B cell (primary cell): ENCODE measurements around the gene PDE3A. TPM values are rescaled to one million over a fixed set of nuclear protein-coding genes. Genes with fewer than 3 reads are reported as not detected.

Experiments
- ATAC-seq: fragments of 200-7000 bp; cut with Tn5 transposase; one replicate; pipeline ENCODE4 v1.10.0; 2021; ENCODE audit warnings: low read depth, mild to moderate bottlenecking, moderate number of reproducible peaks, moderate library complexity
- CTCF ChIA-PET: fragments of 350-600 bp; sonication (Branson Sonifier 250); formaldehyde crosslinking; loops from one replicate; lab custom pipeline; 2021; ENCODE audit warnings: antibody characterized with exemption, inconsistent platforms; lab: Charles Lee
- POLR2A ChIA-PET: fragments of 350-600 bp; sonication (Branson Sonifier 250); formaldehyde crosslinking; loops from one replicate; lab custom pipeline; 2021; ENCODE audit warnings: antibody characterized with exemption; lab: Charles Lee
- DNase-seq: peaks from one replicate; pipeline ENCODE4 v3.0.0; 2013
- H2AFZ ChIP-seq: 2 replicates; pipeline ENCODE4 v1.6.1; 2012; ENCODE audit warnings: mild to moderate bottlenecking, low read depth, low read length; ENCODE audit not compliant: insufficient read depth, poor library complexity, severe bottlenecking
- H3K27ac ChIP-seq, 2 donors: 1 replicate in 1 of 2; 2 replicates in 1 of 2; pipeline ENCODE4 v1.5.1; 2012 to 2013; ENCODE audit warnings: low read length in 2 of 2, mild to moderate bottlenecking in 2 of 2, moderate library complexity in 1 of 2
- H3K27me3 ChIP-seq, 4 experiments: fragments of 200-600 bp in 1 of 4; sonication (generic) in 1 of 4; replicated peaks in 1 of 4; 1 replicate in 2 of 4; 2 replicates in 2 of 4; pipeline versions ENCODE4 v1.6.1 to v1.7.0; 2013 to 2016; ENCODE audit warnings: low read length in 3 of 4, mild to moderate bottlenecking in 2 of 4, mixed read lengths in 1 of 4, moderate library complexity in 1 of 4; ENCODE audit not compliant: insufficient read depth in 4 of 4, control insufficient read depth in 3 of 4; ENCODE audit errors: control extremely low read depth in 1 of 4
- H3K36me3 ChIP-seq, 2 experiments: replicated peaks in 1 of 2; 1 replicate in 1 of 2; 2 replicates in 1 of 2; pipeline versions ENCODE4 v1.6.1 to v1.7.1; 2013; ENCODE audit warnings: low read length in 1 of 2; ENCODE audit not compliant: insufficient read depth in 2 of 2, control insufficient read depth in 1 of 2; ENCODE audit errors: control extremely low read depth in 1 of 2, extremely low read depth in 1 of 2
- H3K4me1 ChIP-seq, 2 donors: fragments of 200-600 bp in 1 of 2; sonication (generic) in 1 of 2; 1 replicate in 1 of 2; 2 replicates in 1 of 2; pipeline versions ENCODE4 v1.5.1 to v1.6.1; 2013 to 2017; ENCODE audit warnings: low read length in 2 of 2; ENCODE audit not compliant: control insufficient read depth in 2 of 2, insufficient read depth in 2 of 2
- H3K4me2 ChIP-seq: replicated peaks from 2 replicates; pipeline ENCODE3; 2012; ENCODE audit warnings: mild to moderate bottlenecking, low read depth, low read length; ENCODE audit not compliant: poor library complexity, severe bottlenecking
- H3K4me3 ChIP-seq, 5 experiments: fragments of 200-600 bp in 1 of 5; sonication (generic) in 1 of 5; 1 replicate in 3 of 5; 2 replicates in 2 of 5; pipeline versions ENCODE4 v1.5.1 to v1.7.0; 2011 to 2016; ENCODE audit warnings: low read length in 4 of 5, mild to moderate bottlenecking in 4 of 5, low read depth in 2 of 5, control low read depth in 1 of 5, moderate library complexity in 1 of 5; ENCODE audit not compliant: insufficient read depth in 1 of 5; ENCODE audit errors: control extremely low read depth in 1 of 5, extremely low read depth in 1 of 5
- H3K79me2 ChIP-seq: fragments of 200-600 bp; sonication (generic); one replicate; pipeline ENCODE4 v1.6.0; 2016; ENCODE audit warnings: low read length; ENCODE audit not compliant: control insufficient read depth, insufficient read depth
- H3K9ac ChIP-seq: fragments of 200-600 bp; sonication (generic); 2 replicates; pipeline ENCODE4 v1.6.1; 2017; ENCODE audit warnings: mild to moderate bottlenecking, low read length, moderate library complexity
- H3K9me3 ChIP-seq, 3 donors: one replicate each; pipeline versions ENCODE4 v1.6.1 to v1.7.1; 2013; ENCODE audit warnings: low read length in 2 of 3; ENCODE audit not compliant: control insufficient read depth in 2 of 3, insufficient read depth in 1 of 3; ENCODE audit errors: control extremely low read depth in 1 of 3
- H4K20me1 ChIP-seq: 2 replicates; pipeline ENCODE4 v1.6.0; 2012; ENCODE audit warnings: mild to moderate bottlenecking, low read length; ENCODE audit not compliant: insufficient read depth, control insufficient read depth, poor library complexity, severe bottlenecking
- H3K27ac Mint-ChIP-seq: one replicate; pipeline ENCODE4 v1.8.0; 2021; ENCODE audit warnings: mixed read lengths
- H3K27me3 Mint-ChIP-seq: one replicate; pipeline ENCODE4 v1.8.0; 2021; ENCODE audit warnings: mixed read lengths
- H3K4me1 Mint-ChIP-seq: one replicate; pipeline ENCODE4 v1.8.0; 2021; ENCODE audit warnings: mixed read lengths
- H3K4me3 Mint-ChIP-seq: one replicate; pipeline ENCODE4 v1.8.0; 2021; ENCODE audit warnings: mixed read lengths
- H3K9me3 Mint-ChIP-seq: one replicate; pipeline ENCODE4 v1.8.0; 2022; ENCODE audit warnings: mixed read lengths; ENCODE audit not compliant: insufficient read depth
- CTCF ChIP-seq: fragments of 200-600 bp; IDR thresholded peaks from one replicate; pipeline ENCODE4 v1.8.0; 2022; ENCODE audit warnings: antibody characterized with exemption, mild to moderate bottlenecking
- EZH2 ChIP-seq: IDR thresholded peaks from 2 replicates; pipeline ENCODE4 v1.6.1; 2012; ENCODE audit warnings: borderline replicate concordance, low read depth, mild to moderate bottlenecking, moderate library complexity, low read length; ENCODE audit not compliant: insufficient read depth, poor library complexity, severe bottlenecking
- WGBS: methylation state at CpG from one replicate; pipeline ENCODE4 v1.1.5; 2013; ENCODE audit warnings: missing lambda C conversion rate; ENCODE audit not compliant: insufficient coverage; 5-methylcytosine and 5-hydroxymethylcytosine counted together
- intact Hi-C: fragments of 100-400 bp; cut with micrococcal nuclease; formaldehyde crosslinking; loops from one replicate; pipeline ENCODE4 v1.10.0; 2022
- polyA plus RNA-seq: library from polyadenylated mRNA; depleted of rRNA; stranded (reverse); fragments of >200 nt; gene quantifications from 2 replicates; pipeline ENCODE4 v1.2.3, GENCODE V29; 2012
- total RNA-seq, 2 donors: library from RNA; stranded (reverse); fragments of 120-200 nt in 1 of 2; gene quantifications; 1 replicate in 1 of 2; 2 replicates in 1 of 2; pipeline versions ENCODE4 v1.2.3 to v1.2.4, GENCODE V29; 2013 to 2022

The PDE3A gene
- total and polyA plus RNA-seq, 2 donors (not counting 1 experiment from before 2014, with no cell fraction given): not detected

- no peaks in the 10 kb centered on the region for H3K27me3 Mint-ChIP-seq
- intact Hi-C loops: no loop called here
- ChIA-PET CTCF (no interaction called here), POLR2A (no interaction called here)
- no peak for ATAC-seq
- no peaks in the 10 kb centered on the region for H3K9me3 Mint-ChIP-seq
- H3K27ac Mint-ChIP-seq: no peak overlapping the region
- Histone ChIP-seq H3K79me2 (no peaks in the 10 kb centered on the region), H3K27me3 (no peaks in the 10 kb centered on the region), H3K4me2 (no peak overlapping the region), H3K9me3 (no peaks in the 10 kb centered on the region), H3K9ac (no peak overlapping the region), H3K4me1 (no peaks in the 10 kb centered on the region), H3K4me3 (no peak overlapping the region), H3K27ac (no peak overlapping the region), H2AFZ (no peak overlapping the region), H3K36me3 (no peaks in the 10 kb centered on the region), H4K20me1 (no peaks in the 10 kb centered on the region)
- TF ChIP-seq EZH2 (no peak), CTCF (peak; percentile 54)
- H3K4me1 Mint-ChIP-seq: no peaks in the 10 kb centered on the region
- WGBS: no CpG with 5 or more reads among the region's 2 CpGs
- no peak for DNase-seq
- H3K4me3 Mint-ChIP-seq: no peak overlapping the region
Observed at GRCh38 chr12:20463913-20464524, 95.7 kb downstream of the PDE3A start.

GRCh38 chr12:20469300-20469699, 101.0 kb downstream of the PDE3A start:
- WGBS: no CpG with 5 or more reads among the region's 4 CpGs
- H3K9me3 Mint-ChIP-seq: no peaks in the 10 kb centered on the region

More at GRCh38 chr12:20469300-20469699, 101.0 kb downstream of the PDE3A start:
- Histone ChIP-seq H3K9ac (no peak overlapping the region), H3K36me3 (no peaks in the 10 kb centered on the region), H3K4me1 (no peaks in the 10 kb centered on the region), H4K20me1 (no peaks in the 10 kb centered on the region), H3K4me3 (no peak overlapping the region), H3K27ac (no peak overlapping the region), H3K27me3 (no peaks in the 10 kb centered on the region), H3K4me2 (no peak overlapping the region), H3K9me3 (no peaks in the 10 kb centered on the region), H2AFZ (no peak overlapping the region), H3K79me2 (no peaks in the 10 kb centered on the region)
- TF ChIP-seq CTCF: no peak
- TF ChIP-seq EZH2: no peak
- no peaks in the 10 kb centered on the region for H3K4me1 Mint-ChIP-seq
- no peak for DNase-seq
- ChIA-PET CTCF (no interaction called here), POLR2A (no interaction called here)
- no peak overlapping the region for H3K4me3 Mint-ChIP-seq
- H3K27ac Mint-ChIP-seq: no peak overlapping the region
- no peaks in the 10 kb centered on the region for H3K27me3 Mint-ChIP-seq
- ATAC-seq: no peak
- intact Hi-C loops: no loop called here
